Colonic mucosa (tissue), 4 donors: ENCODE measurements around the gene TLR4. TPM values are rescaled to one million over a fixed set of nuclear protein-coding genes. Genes with fewer than 3 reads are reported as not detected.

Experiments used
- DNase-seq: peaks from one replicate; pipeline ENCODE4 v3.0.0-alpha.2; 2020
- H3K27ac ChIP-seq: fragments of 200-600 bp; one replicate; pipeline ENCODE4 v1.8.0; 2021
- H3K27me3 ChIP-seq: fragments of 200-600 bp; one replicate; pipeline ENCODE4 v1.8.0; 2021
- H3K36me3 ChIP-seq: fragments of 200-600 bp; one replicate; pipeline ENCODE4 v1.8.0; 2021
- H3K4me1 ChIP-seq: fragments of 200-600 bp; one replicate; pipeline ENCODE4 v1.8.0; 2021; ENCODE audit warnings: mild to moderate bottlenecking
- H3K4me3 ChIP-seq: fragments of 200-600 bp; one replicate; pipeline ENCODE4 v1.8.0; 2021
- H3K9ac ChIP-seq, 2 donors: one replicate each; pipeline ENCODE4 v1.7.0; 2013; ENCODE audit warnings: control low read depth in 2 of 2, low read depth in 2 of 2, low read length in 2 of 2
- H3K9me3 ChIP-seq: fragments of 200-600 bp; one replicate; pipeline ENCODE4 v1.8.0; 2021
- intact Hi-C: fragments of 100-400 bp; cut with DNase I; formaldehyde crosslinking; loops from one replicate; pipeline ENCODE4 v1.14.1; 2022
- total RNA-seq, 2 donors: library from RNA; stranded (reverse); fragmentation: NEBNext Ultra II Directional in 1 of 2; extraction: Animal tissue kit (Norgen Biotek cat#: 25700) in 1 of 2; gene quantifications; one replicate each; pipeline ENCODE4 v1.2.1, GENCODE V29; 2021
- TF ChIP-seq, protein P1 (sequence below): fragments of 200-600 bp; IDR thresholded peaks from one replicate; pipeline ENCODE4 v1.8.0; 2022; ENCODE audit warnings: antibody characterized with exemption, mild to moderate bottlenecking
- donor health status: healthy.
- donor health status: DM: no; HTN: no; CAD: no.
- donor health status: DM: no; HTN: no; CAD: no.

TLR4 gene
- total RNA-seq, 2 donors from 2014 or later = 3.2 to 7.5 TPM

DNA sequence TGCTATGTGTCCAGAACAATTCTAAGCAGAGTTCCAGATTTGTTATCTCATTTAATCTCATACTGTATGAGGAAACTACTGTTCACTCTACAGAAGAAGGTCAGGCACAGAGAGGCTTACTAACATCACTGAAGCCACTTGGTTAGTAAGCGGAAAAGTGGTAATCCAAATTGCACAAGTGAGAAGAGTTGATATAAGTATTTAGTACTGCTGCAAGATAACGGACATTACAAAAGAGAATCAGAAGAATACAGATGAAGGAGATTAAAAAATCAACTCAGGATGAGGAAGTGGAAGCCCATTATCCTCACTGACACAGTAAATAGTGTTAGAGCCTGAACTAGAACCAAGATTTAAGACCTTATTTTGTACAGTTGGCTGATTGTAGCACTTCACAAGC lies 22.3 kb upstream of the TLR4 start:
- Histone ChIP-seq H3K9ac (no peak overlapping the region), H3K4me1 (no peaks in the 10 kb centered on the region), H3K36me3 (no peaks in the 10 kb centered on the region), H3K27me3 (no peaks in the 10 kb centered on the region), H3K27ac (no peak overlapping the region), H3K9me3 (no peaks in the 10 kb centered on the region), H3K4me3 (no peak overlapping the region)
- intact Hi-C loops = no loop called here
- TF ChIP-seq, protein P1, sequence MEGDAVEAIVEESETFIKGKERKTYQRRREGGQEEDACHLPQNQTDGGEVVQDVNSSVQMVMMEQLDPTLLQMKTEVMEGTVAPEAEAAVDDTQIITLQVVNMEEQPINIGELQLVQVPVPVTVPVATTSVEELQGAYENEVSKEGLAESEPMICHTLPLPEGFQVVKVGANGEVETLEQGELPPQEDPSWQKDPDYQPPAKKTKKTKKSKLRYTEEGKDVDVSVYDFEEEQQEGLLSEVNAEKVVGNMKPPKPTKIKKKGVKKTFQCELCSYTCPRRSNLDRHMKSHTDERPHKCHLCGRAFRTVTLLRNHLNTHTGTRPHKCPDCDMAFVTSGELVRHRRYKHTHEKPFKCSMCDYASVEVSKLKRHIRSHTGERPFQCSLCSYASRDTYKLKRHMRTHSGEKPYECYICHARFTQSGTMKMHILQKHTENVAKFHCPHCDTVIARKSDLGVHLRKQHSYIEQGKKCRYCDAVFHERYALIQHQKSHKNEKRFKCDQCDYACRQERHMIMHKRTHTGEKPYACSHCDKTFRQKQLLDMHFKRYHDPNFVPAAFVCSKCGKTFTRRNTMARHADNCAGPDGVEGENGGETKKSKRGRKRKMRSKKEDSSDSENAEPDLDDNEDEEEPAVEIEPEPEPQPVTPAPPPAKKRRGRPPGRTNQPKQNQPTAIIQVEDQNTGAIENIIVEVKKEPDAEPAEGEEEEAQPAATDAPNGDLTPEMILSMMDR = no peak
- no peak for DNase-seq

DNA sequence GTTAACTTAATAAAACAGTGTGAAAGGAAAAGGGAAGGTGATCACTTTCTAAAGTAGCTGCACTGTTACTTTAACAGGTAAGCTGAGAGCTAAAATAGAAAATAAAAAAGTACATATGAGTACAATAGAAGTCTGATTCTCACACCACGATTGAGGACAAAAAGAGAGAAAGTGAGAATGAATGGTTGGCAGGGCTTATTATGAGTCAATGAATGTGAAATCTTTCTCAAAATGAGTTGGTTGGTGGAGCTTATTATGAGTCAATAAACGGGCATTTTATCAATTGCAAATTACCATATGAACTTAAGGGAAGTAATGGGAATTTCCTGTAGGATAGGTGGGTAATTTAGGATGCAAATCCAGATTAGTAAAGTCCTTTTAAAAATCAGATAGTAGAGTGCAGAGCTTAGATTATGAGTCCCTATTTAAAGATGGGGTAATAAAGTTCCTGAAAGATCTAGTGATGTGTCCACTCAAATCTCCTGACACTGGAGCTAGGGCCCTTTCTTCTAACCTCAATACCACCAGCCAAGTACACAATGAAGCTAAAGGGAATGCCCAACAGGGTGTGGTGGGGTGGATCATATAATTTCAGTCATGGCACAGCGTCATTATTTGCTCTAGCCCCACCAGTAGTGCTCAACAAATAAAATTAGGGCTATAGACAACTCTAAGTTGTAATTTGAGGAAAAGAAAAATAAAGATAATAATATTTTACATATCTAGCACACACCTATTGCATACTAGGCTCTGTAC lies 21.1 kb upstream of the TLR4 start:
- peak; percentile 48 for DNase-seq
- intact Hi-C loops = no loop called here
- Histone ChIP-seq H3K9me3 (no peaks in the 10 kb centered on the region), H3K9ac (no peak overlapping the region), H3K4me1 (no peaks in the 10 kb centered on the region), H3K4me3 (no peak overlapping the region), H3K27me3 (no peaks in the 10 kb centered on the region), H3K27ac (no peak overlapping the region), H3K36me3 (no peaks in the 10 kb centered on the region)
- TF ChIP-seq, protein P1 = no peak

DNA sequence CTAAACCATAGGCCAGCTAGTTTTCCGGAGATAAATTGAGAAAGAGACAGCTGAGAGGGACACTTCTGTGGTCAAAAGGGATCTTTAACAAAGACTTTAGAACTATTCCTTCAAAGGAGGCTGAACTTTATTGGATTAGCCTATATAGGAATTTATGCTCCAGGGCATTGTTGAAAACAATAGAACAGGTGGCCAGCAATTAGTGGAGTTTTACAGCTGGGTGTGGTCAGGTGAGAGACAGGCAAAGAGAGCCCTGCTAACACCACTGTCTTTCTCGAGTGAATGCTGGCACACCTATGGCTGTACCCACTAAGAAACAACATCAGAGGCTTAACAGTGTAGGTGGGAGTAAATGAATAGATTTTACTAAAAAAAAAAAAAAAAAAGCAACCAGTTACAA lies 16.7 kb upstream of the TLR4 start:
- Histone ChIP-seq H3K4me1 (no peaks in the 10 kb centered on the region), H3K9me3 (no peaks in the 10 kb centered on the region), H3K27me3 (no peaks in the 10 kb centered on the region), H3K36me3 (no peaks in the 10 kb centered on the region), H3K4me3 (no peak overlapping the region), H3K9ac (no peak overlapping the region), H3K27ac (no peak overlapping the region)
- TF ChIP-seq, protein P1 = no peak
- intact Hi-C loops = no loop called here
- peak; percentile 78 for DNase-seq

DNA sequence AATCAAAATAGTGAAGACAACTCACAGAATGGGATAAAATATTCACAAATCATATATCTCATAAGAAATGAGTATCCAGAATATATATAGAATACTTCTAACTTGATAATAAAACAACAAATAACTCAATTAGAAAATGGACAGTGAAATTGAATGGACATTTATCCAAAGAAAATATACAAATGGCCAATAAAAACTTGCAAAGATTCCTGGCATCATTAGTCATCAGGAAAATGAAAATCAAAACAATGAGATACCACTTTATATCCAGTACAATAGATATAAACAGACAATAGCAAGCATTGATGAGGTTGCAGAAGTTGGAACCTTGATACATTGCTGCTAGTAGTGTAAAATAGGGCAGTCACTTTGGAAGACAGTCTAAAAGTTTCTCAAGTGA lies 12.8 kb upstream of the TLR4 start:
- Histone ChIP-seq H3K4me1 (no peaks in the 10 kb centered on the region), H3K36me3 (no peaks in the 10 kb centered on the region), H3K9me3 (no peaks in the 10 kb centered on the region), H3K27ac (no peak overlapping the region), H3K9ac (no peak overlapping the region), H3K27me3 (no peaks in the 10 kb centered on the region), H3K4me3 (no peak overlapping the region)
- TF ChIP-seq, protein P1 = no peak
- intact Hi-C loops = no loop called here
- DNase-seq = no peak

DNA sequence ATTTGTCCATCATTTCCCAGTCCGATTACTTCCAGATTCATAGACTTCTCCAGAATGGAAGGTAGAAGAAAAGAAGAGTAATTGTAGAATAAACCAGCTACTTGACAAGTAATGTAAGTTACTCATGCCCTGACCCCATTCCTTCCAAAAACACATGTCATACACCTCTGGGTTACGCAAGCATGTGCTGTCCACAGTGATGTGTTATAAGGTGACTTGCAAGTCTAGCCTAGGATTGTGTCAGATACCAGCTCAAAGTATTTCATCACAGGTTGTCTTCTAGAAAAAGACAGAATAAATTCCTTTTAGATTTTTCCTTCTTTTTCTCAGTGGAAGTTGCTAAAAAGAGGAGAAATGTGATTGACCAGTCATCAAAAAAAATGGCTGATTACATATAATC lies 8.0 kb upstream of the TLR4 start:
- Histone ChIP-seq H3K36me3 (no peaks in the 10 kb centered on the region), H3K27me3 (no peaks in the 10 kb centered on the region), H3K9me3 (no peaks in the 10 kb centered on the region), H3K9ac (no peak overlapping the region), H3K4me3 (no peak overlapping the region), H3K27ac (no peak overlapping the region), H3K4me1 (no peaks in the 10 kb centered on the region)
- no peak for DNase-seq
- TF ChIP-seq, protein P1 = no peak
- intact Hi-C loops = no loop called here
